ENCODE data around the gene PGA4.
"Not testable (repeated sequence)": the region's sequence is repeated elsewhere in the genome, so short reads cannot be mapped to it uniquely, and the experiment has no call there.

PGA4 gene

DNA sequence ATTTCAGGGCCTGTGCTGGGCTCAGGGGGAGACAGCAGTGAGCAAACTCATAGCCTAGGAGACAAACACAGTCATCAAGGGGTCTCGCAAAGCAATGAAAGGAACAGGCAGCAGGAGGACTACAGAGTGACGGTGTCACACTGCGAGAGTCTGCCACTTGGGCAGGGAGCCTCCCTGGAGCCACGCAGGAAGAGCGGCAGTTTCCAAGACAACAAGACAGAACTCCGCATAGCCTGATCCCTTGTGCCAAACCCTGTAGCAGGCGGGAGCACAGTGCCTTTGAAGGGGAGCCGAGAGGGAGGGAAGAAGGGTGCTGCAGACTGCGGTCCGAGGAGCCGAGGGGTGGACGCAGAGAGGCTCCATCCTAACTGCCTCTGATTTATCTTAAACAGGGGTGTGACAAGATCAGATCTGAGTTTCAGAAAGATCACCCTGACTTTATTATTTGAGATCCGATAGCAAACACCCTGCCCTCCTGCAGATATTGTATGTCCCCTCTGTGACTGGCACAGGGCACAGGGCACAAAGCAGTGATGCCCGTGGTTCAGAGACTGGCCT, 17.6 kb upstream of the PGA4 start:
- not testable (repeated sequence) for DNase-seq (ENCODE audit: low read depth in 2 of 2)

DNA sequence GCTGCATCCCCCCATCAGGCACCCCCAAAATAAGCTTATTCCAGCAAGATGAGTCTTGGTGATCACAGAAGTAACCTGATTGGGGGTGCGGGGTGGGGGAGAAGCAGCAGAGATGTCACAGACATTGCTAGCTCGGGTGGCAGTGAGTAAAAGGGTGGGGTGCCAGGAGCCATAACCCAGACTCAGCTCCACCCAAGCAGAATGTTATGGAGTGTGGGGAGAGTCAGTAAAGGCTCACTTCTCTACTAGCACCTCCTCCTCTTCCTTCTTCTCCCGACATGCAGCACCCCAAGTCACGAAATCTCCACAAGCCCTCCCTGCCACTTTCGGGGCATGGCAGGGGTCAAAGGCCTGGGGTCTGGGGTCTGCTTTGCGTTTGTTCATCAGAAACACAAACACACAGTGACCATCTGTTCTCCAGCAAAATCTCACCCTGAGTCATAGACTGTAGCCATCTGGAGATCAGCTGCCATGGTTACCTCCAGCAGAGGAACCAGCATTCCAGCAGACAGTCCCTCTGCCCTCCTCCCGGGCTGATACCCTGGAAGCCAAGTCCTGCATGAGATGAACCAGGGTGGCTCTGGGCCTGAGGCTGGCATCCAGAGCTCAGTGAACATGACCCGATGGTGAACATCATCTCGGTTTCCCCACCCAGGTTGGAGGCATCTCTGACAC, 14.4 kb upstream of the PGA4 start:
- DNase-seq (ENCODE audit: low read depth in 2 of 2) = not testable (repeated sequence)

DNA sequence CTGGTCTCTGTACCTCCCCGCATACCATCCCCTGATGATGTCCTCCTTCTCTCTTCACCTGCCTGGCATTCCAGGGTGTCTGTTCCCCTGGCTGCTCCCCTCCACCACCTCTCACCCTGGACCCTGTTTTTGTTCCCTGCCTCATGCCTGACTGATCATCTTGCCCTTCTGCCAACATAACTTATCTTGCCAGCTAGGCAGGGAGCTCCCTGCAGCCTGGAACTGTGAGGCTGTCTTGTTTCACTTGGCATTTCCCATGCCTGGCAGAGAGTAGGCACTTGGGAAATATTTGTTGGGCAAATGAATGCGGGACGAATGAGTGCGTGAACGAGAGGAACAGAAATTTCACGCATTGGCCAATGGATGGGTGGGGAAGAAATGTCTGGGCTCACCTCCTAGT, 11.5 kb upstream of the PGA4 start:
- not testable (repeated sequence) for DNase-seq (ENCODE audit: low read depth in 2 of 2)

DNA sequence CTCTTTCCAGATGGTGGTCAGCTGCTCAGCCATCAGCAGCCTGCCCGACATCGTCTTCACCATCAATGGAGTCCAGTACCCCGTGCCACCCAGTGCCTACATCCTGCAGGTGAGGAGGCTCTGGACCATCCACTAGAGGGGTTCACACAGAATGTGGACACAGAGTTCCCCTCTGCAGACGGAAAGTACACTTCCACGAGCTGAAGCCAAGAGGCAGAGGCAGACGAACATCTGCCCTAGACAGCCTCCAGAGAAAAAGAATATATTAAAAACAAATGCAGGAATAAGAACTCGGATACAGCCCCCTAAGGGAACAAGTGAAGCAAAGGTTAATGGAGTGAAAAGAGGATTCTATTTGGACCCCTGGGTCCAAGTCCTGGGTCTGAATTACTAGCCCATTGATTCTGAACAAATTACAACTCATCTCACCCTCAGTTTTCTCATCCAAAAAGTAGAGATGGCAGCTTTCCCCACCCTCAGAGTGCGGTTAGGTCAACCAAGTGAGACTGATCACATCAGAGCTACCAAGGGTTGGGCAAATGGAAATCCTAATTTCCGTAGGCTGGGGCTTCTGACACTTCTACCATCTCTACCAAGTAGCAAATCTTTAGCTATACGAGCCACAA, 10.7 kb upstream of the PGA4 start:
- not testable (repeated sequence) for DNase-seq (ENCODE audit: low read depth in 2 of 2)

DNA sequence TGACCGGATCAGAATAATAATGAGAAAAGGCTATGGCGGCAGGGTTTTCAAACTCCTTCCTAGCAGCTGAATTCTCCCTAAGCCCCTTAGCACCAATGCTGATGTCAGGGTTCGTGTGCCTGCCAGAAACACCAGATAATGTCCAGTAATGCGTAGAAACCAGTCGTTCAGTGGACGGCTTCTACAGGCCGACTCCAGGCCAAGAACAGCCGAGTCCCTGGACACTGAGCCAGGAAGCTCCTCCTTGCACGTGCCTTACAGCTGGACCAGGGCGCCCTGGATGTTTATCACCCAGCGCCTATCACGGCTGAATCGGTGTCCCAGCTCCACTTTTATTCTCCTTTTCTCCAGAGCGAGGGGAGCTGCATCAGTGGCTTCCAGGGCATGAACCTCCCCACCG, 9.9 kb upstream of the PGA4 start:
- DNase-seq (ENCODE audit: low read depth in 2 of 2) = not testable (repeated sequence)

DNA sequence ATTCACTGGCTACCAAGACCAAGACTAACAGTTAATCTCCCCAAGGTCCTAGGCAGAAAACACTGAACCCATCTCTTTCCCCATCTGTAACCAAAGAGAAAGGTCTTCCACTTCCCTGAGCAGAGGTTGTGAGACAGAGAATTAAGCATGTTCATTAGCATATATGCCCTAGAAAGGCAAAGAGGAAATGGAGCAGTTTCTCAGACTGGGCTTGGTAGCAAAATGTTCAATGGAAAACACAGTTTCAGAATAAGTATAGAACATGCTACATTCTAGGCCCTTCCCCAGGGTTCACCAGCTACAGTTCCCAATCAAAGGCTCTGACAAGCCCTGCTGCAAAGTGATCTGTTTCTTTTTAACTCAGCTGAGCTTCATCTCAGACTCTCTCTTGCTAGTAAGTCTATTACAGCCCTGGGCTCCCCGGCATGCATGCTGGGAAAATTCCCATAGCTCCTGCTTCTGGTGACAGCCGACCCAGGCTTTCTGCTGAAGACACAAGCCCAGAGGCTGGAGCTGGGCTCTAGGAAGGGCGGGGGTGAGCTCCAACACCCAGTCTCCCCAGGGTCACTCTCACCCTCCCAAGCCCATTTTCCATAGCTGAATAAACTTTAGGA, 8.3 kb upstream of the PGA4 start:
- DNase-seq (ENCODE audit: low read depth in 2 of 2) = not testable (repeated sequence)

DNA sequence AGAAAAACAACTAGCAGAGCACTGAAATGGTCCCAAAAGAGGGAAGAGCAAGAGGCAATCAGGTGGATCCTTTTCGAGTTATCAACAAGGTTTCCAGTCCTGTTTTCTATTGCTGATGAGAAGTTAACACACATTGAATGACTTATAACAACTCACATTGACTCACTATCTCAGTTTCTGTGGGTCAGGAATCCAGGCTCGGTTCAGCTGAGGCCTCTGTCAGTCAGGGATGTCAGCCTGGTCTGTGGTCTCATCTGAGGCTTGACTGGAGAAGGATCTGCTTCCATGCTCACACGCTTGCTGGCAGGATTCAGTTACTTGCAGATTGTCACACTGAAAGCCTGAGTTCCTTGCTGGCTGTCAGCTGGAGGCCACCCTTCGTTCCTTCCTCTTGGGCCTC, 3.8 kb upstream of the PGA4 start:
- not testable (repeated sequence) for DNase-seq (ENCODE audit: low read depth in 2 of 2)

DNA sequence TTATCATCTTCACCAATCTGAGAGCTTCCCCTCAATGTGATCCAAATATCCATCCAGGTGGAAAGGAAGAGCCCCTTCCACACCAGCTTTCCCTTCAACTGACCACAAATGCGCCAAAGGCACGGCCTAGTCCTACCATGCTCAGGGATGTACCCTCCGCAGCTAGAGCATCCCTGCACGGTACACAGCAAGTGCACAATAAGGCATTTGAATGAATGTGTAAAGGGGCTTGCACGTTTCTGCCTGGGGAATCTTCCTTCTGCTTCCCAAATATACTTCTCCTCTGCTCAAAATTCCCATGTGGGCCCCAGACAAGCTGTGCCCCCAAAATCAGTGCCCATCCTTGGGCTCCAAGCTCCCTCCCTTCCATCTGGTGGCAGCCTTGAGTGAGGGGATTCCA, 3.1 kb upstream of the PGA4 start:
- DNase-seq (ENCODE audit: low read depth in 2 of 2) = not testable (repeated sequence)

DNA sequence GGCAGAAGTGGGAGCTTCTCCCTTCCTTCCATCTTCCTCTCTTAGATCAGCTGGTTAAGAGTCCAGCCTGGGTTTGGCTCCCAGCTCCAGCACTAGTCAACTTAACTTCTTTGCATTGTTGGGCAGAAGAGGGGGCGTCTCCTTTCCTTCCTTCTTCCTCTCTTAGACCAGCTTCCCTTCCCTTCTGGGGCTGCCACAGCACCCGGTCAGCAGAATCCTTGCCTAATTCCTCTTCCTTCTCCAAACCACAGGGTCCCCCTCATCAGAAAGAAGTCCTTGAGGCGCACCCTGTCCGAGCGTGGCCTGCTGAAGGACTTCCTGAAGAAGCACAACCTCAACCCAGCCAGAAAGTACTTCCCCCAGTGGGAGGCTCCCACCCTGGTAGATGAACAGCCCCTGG, 545 bp downstream of the PGA4 start:
- not testable (repeated sequence) for DNase-seq (ENCODE audit: low read depth in 2 of 2)

DNA sequence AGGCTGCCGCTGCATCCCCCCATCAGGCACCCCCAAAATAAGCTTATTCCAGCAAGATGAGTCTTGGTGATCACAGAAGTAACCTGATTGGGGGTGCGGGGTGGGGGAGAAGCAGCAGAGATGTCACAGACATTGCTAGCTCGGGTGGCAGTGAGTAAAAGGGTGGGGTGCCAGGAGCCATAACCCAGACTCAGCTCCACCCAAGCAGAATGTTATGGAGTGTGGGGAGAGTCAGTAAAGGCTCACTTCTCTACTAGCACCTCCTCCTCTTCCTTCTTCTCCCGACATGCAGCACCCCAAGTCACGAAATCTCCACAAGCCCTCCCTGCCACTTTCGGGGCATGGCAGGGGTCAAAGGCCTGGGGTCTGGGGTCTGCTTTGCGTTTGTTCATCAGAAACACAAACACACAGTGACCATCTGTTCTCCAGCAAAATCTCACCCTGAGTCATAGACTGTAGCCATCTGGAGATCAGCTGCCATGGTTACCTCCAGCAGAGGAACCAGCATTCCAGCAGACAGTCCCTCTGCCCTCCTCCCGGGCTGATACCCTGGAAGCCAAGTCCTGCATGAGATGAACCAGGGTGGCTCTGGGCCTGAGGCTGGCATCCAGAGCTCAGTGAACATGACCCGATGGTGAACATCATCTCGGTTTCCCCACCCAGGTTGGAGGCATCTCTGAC, 4.5 kb downstream of the PGA4 start:
- not testable (repeated sequence) for DNase-seq (ENCODE audit: low read depth in 2 of 2)

DNA sequence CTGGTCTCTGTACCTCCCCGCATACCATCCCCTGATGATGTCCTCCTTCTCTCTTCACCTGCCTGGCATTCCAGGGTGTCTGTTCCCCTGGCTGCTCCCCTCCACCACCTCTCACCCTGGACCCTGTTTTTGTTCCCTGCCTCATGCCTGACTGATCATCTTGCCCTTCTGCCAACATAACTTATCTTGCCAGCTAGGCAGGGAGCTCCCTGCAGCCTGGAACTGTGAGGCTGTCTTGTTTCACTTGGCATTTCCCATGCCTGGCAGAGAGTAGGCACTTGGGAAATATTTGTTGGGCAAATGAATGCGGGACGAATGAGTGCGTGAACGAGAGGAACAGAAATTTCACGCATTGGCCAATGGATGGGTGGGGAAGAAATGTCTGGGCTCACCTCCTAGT, 7.3 kb downstream of the PGA4 start:
- DNase-seq (ENCODE audit: low read depth in 2 of 2) = not testable (repeated sequence)

DNA sequence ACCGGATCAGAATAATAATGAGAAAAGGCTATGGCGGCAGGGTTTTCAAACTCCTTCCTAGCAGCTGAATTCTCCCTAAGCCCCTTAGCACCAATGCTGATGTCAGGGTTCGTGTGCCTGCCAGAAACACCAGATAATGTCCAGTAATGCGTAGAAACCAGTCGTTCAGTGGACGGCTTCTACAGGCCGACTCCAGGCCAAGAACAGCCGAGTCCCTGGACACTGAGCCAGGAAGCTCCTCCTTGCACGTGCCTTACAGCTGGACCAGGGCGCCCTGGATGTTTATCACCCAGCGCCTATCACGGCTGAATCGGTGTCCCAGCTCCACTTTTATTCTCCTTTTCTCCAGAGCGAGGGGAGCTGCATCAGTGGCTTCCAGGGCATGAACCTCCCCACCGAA, 8.9 kb downstream of the PGA4 start:
- DNase-seq (ENCODE audit: low read depth in 2 of 2) = not testable (repeated sequence)

DNA sequence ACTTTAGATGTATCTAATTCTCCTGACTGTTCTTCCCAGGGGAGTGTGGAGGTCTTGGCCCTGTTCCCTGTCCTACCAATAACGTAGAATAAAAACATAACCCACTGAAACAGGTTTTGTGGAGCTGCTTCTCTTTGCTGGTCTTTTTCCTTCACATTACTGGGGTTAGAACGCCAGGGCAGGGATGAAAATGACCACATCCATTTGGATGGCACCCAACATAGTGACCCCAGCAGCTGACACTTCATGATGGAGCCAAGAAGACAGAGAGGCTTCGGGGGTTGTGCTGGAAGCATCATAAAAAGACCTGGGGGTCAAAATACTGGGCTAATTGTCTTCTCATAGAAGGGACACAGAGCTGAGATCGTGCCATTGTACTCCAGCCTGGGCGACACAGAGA, 9.4 kb downstream of the PGA4 start:
- not testable (repeated sequence) for DNase-seq (ENCODE audit: low read depth in 2 of 2)

DNA sequence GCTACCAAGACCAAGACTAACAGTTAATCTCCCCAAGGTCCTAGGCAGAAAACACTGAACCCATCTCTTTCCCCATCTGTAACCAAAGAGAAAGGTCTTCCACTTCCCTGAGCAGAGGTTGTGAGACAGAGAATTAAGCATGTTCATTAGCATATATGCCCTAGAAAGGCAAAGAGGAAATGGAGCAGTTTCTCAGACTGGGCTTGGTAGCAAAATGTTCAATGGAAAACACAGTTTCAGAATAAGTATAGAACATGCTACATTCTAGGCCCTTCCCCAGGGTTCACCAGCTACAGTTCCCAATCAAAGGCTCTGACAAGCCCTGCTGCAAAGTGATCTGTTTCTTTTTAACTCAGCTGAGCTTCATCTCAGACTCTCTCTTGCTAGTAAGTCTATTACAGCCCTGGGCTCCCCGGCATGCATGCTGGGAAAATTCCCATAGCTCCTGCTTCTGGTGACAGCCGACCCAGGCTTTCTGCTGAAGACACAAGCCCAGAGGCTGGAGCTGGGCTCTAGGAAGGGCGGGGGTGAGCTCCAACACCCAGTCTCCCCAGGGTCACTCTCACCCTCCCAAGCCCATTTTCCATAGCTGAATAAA, 10.5 kb downstream of the PGA4 start:
- DNase-seq (ENCODE audit: low read depth in 2 of 2) = not testable (repeated sequence)

DNA sequence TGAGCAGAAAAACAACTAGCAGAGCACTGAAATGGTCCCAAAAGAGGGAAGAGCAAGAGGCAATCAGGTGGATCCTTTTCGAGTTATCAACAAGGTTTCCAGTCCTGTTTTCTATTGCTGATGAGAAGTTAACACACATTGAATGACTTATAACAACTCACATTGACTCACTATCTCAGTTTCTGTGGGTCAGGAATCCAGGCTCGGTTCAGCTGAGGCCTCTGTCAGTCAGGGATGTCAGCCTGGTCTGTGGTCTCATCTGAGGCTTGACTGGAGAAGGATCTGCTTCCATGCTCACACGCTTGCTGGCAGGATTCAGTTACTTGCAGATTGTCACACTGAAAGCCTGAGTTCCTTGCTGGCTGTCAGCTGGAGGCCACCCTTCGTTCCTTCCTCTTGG, 15.0 kb downstream of the PGA4 start:
- DNase-seq (ENCODE audit: low read depth in 2 of 2) = not testable (repeated sequence)

DNA sequence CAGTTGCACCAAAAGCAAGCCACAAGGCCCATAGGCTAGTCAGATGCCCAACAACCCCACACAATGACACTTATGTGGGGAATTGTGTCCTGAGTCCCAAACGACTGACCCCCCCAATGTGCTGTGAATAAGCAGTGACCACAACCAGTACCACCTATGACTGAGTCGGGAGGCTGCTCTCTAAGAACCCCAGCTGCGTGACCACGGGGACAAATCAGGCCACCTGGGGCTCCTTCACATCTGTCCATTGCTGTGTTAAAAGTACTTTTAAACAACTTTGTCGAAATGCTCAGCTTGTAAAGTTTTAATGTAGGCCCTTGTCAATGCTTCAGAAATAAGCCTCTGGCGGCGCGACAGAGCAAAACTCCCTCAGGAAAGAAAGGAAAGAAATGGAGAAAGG, 18.1 kb downstream of the PGA4 start:
- not testable (repeated sequence) for DNase-seq (ENCODE audit: low read depth in 2 of 2)

DNA sequence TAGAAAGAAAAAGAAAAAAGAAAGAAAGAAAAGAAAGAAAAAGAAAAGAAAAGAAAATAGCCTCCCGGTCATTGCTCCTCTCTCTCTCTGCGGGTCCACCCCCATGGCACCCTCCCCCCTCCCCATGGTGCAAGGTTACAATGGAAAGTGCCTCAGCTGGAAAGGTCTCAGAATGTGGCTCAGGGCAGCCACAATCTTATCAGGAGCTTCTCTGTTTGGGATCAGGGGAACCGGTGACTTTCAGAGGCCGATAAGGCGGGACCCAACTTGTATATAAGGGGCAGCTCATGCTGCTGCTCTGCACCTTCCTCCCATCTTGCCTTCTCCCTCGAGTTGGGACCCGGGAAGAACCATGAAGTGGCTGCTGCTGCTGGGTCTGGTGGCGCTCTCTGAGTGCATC, 18.7 kb downstream of the PGA4 start, which contains the start of gene PGA5:
Gene PGA5, plus strand, starts transcription at position 301 of the 400 bp plus-strand sequence. Its CDS starts 52 bp downstream, at position 353.
- not testable (repeated sequence) for DNase-seq (ENCODE audit: low read depth in 2 of 2)

DNA sequence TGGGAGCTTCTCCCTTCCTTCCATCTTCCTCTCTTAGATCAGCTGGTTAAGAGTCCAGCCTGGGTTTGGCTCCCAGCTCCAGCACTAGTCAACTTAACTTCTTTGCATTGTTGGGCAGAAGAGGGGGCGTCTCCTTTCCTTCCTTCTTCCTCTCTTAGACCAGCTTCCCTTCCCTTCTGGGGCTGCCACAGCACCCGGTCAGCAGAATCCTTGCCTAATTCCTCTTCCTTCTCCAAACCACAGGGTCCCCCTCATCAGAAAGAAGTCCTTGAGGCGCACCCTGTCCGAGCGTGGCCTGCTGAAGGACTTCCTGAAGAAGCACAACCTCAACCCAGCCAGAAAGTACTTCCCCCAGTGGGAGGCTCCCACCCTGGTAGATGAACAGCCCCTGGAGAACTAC, 19.4 kb downstream of the PGA4 start:
- not testable (repeated sequence) for DNase-seq (ENCODE audit: low read depth in 2 of 2)

DNA sequence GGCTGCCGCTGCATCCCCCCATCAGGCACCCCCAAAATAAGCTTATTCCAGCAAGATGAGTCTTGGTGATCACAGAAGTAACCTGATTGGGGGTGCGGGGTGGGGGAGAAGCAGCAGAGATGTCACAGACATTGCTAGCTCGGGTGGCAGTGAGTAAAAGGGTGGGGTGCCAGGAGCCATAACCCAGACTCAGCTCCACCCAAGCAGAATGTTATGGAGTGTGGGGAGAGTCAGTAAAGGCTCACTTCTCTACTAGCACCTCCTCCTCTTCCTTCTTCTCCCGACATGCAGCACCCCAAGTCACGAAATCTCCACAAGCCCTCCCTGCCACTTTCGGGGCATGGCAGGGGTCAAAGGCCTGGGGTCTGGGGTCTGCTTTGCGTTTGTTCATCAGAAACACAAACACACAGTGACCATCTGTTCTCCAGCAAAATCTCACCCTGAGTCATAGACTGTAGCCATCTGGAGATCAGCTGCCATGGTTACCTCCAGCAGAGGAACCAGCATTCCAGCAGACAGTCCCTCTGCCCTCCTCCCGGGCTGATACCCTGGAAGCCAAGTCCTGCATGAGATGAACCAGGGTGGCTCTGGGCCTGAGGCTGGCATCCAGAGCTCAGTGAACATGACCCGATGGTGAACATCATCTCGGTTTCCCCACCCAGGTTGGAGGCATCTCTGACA, 23.3 kb downstream of the PGA4 start:
- not testable (repeated sequence) for DNase-seq (ENCODE audit: low read depth in 2 of 2)

DNA sequence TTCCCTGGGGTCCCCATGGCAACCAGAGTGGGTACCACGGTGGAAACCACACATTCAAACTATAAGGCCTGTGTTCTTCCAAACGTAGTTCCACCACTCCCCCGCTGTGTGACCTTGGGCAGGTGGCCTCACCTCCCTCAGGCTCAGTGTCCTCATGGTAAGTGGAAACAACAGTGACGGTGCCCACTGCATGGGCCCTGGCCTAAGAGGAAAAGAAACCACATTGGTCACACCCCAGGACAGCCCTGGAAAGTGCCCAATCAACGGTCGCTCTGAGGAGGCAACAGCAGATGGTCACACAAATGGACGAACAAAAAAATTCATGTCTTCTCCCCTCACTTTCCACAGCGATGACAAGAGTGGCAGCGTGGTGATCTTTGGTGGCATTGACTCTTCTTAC, 25.9 kb downstream of the PGA4 start:
- not testable (repeated sequence) for DNase-seq (ENCODE audit: low read depth in 2 of 2)

DNA sequence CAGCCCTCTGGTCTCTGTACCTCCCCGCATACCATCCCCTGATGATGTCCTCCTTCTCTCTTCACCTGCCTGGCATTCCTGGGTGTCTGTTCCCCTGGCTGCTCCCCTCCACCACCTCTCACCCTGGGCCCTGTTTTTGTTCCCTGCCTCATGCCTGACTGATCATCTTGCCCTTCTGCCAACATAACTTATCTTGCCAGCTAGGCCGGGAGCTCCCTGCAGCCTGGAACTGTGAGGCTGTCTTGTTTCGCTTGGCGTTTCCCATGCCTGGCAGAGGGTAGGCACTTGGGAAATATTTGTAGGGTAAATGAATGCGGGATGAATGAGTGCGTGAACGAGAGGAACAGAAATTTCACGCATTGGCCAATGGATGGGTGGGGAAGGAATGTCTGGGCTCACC, 27.1 kb downstream of the PGA4 start:
- not testable (repeated sequence) for DNase-seq (ENCODE audit: low read depth in 2 of 2)
